ENCODE results near the gene PLA2G5.

The PLA2G5 gene

DNA sequence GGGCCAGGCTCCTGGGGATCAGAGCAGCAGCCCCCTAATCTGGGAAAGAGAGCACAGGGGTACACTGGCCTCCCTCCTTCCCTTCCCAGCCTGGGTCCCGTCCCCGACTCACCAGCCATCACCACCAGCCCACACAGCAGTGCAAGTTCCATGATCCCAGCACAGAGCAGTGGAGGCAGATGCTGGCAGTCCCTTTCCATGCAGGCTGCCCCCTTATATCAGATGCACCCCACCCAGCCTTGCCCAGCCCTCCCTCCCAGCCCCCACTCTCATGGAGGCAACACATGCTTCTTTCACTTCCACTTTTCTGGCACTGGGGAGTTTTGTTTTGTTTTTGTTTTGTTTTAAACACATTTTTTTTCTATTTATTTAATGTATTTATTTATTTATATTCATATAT is 49.4 kb downstream of the PLA2G5 start, which contains the start of gene PLA2G2D (continued):
- TF ChIP-seq, protein P1, sequence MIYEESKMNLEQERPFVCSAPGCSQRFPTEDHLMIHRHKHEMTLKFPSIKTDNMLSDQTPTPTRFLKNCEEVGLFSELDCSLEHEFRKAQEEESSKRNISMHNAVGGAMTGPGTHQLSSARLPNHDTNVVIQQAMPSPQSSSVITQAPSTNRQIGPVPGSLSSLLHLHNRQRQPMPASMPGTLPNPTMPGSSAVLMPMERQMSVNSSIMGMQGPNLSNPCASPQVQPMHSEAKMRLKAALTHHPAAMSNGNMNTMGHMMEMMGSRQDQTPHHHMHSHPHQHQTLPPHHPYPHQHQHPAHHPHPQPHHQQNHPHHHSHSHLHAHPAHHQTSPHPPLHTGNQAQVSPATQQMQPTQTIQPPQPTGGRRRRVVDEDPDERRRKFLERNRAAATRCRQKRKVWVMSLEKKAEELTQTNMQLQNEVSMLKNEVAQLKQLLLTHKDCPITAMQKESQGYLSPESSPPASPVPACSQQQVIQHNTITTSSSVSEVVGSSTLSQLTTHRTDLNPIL (CRISPR knock-in tag; IDR thresholded peaks at IDR 0.05; ENCODE audit: low read depth), result no peak
- TF ChIP-seq BACH2 (CRISPR knock-in tag; IDR thresholded peaks at IDR 0.05; ENCODE audit: borderline replicate concordance) (no peak), ZC3H10 (CRISPR knock-in tag; IDR thresholded peaks at IDR 0.05) (no peak)

DNA sequence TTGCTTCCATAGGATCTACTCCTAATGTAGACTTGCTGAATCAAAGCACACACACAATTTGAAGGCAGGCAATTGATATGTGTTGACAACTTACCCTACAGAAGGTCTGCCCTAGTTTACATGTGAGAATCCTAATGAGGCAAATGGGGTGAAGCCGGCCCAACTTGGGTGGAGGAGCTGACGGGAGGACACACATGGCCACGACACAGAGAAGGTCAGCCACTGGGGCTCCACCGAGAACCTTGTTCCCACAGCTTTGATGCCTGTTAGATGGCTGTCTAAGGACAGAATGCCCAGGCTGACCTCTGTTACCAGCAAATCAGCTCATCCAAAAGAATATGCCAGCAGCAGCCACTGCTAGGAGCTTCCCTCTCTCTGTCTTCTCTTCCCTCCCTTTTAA is 50.8 kb downstream of the PLA2G5 start:
- TF ChIP-seq, protein P2, sequence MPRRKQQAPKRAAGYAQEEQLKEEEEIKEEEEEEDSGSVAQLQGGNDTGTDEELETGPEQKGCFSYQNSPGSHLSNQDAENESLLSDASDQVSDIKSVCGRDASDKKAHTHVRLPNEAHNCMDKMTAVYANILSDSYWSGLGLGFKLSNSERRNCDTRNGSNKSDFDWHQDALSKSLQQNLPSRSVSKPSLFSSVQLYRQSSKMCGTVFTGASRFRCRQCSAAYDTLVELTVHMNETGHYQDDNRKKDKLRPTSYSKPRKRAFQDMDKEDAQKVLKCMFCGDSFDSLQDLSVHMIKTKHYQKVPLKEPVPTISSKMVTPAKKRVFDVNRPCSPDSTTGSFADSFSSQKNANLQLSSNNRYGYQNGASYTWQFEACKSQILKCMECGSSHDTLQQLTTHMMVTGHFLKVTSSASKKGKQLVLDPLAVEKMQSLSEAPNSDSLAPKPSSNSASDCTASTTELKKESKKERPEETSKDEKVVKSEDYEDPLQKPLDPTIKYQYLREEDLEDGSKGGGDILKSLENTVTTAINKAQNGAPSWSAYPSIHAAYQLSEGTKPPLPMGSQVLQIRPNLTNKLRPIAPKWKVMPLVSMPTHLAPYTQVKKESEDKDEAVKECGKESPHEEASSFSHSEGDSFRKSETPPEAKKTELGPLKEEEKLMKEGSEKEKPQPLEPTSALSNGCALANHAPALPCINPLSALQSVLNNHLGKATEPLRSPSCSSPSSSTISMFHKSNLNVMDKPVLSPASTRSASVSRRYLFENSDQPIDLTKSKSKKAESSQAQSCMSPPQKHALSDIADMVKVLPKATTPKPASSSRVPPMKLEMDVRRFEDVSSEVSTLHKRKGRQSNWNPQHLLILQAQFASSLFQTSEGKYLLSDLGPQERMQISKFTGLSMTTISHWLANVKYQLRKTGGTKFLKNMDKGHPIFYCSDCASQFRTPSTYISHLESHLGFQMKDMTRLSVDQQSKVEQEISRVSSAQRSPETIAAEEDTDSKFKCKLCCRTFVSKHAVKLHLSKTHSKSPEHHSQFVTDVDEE (CRISPR knock-in tag; IDR thresholded peaks at IDR 0.05), result no peak
- no peak for ATAC-seq

DNA sequence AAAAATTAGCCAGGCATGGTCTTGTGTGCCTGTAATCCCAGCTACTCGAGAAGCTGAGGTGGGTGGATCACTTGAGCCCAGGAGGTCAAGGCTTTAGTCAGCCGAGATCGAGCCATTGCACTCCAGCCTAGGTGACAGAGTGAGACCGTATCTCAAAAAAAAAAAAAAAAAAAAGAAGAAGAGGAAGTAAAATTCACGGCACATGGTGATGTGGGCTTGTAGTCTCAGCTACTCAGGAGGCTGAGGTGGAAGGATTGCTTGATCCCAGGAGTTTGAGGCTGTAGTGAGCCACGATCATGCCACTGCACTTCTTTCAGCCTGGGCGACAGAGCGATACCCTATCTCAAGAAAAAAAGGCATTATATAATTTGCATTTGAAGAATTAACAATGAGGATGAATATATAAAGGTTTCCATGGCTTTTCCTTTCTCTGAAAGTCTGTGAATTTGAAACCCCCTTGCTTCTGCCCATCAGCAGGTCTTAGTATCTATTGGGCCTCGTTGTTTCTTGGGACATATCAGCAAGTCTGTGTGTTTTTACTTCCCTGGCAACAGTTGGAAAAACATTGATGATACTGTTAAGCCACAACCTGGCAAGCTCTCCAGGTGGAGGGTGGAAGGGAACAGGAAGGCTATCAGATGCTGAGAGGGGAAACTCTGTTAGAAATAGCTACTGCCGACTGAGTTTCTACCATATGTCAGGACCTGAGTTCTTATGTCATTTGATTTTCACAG is 53.9 kb downstream of the PLA2G5 start:
- no peak for ATAC-seq
- TF ChIP-seq PPARA (CRISPR knock-in tag; IDR thresholded peaks at IDR 0.05; ENCODE audit: borderline replicate concordance) (no peak), GLIS3 (CRISPR knock-in tag; IDR thresholded peaks at IDR 0.05) (no peak), ISL1 (CRISPR knock-in tag; IDR thresholded peaks at IDR 0.05) (no peak), ZFP3 (CRISPR knock-in tag; IDR thresholded peaks at IDR 0.05) (no peak), CSDC2 (CRISPR knock-in tag; IDR thresholded peaks at IDR 0.05) (no peak), ZNF565 (CRISPR knock-in tag; conservative IDR thresholded peaks at IDR 0.05; ENCODE audit: low read depth) (no peak), OSR1 (CRISPR knock-in tag; IDR thresholded peaks at IDR 0.05) (no peak), TOX (CRISPR knock-in tag; IDR thresholded peaks at IDR 0.05; ENCODE audit: borderline replicate concordance) (no peak)
- TF ChIP-seq, protein P2 (CRISPR knock-in tag; IDR thresholded peaks at IDR 0.05), result no peak
- TF ChIP-seq, protein P3, sequence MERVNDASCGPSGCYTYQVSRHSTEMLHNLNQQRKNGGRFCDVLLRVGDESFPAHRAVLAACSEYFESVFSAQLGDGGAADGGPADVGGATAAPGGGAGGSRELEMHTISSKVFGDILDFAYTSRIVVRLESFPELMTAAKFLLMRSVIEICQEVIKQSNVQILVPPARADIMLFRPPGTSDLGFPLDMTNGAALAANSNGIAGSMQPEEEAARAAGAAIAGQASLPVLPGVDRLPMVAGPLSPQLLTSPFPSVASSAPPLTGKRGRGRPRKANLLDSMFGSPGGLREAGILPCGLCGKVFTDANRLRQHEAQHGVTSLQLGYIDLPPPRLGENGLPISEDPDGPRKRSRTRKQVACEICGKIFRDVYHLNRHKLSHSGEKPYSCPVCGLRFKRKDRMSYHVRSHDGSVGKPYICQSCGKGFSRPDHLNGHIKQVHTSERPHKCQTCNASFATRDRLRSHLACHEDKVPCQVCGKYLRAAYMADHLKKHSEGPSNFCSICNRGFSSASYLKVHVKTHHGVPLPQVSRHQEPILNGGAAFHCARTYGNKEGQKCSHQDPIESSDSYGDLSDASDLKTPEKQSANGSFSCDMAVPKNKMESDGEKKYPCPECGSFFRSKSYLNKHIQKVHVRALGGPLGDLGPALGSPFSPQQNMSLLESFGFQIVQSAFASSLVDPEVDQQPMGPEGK (CRISPR knock-in tag; IDR thresholded peaks at IDR 0.05; ENCODE audit: borderline replicate concordance), result no peak
- TF ChIP-seq, protein P1 (CRISPR knock-in tag; IDR thresholded peaks at IDR 0.05; ENCODE audit: low read depth), result no peak

DNA sequence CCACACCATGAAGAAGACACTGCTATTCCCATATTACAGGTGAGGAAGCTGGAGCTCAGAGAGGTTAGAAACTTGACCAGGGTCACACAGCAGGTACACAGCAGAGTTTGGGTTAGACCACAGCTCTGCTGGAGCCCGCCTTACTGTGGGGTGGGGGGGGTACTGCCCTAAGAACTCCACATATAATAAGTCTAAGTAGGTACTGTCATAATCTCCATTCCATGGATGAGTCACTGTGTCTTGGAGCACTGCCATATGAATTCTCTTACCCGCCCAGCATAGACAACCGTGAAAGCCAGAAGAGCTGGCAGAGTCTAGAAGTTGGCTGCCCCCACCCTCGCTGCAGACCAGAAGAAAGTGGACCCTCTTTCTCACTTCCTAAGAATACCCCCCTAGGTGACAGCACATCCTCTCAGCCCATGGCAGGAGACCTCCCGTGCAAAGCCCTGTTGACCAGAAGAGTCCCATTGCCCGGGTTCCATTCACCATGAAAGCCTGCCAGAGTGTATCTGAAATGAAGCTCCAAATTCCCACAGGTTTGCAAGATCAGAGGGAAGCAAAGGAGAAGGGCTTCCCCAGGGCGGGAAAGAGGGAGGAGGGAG is 54.6 kb downstream of the PLA2G5 start:
- ATAC-seq, result peak; percentile 96

More for the DNA sequence above, 54.6 kb downstream of the PLA2G5 start:
- no peak for TF ChIP-seq ZFP30 (CRISPR knock-in tag; IDR thresholded peaks at IDR 0.05)
- TF ChIP-seq GLIS3 (CRISPR knock-in tag; IDR thresholded peaks at IDR 0.05), result no peak
- TF ChIP-seq, protein P4, sequence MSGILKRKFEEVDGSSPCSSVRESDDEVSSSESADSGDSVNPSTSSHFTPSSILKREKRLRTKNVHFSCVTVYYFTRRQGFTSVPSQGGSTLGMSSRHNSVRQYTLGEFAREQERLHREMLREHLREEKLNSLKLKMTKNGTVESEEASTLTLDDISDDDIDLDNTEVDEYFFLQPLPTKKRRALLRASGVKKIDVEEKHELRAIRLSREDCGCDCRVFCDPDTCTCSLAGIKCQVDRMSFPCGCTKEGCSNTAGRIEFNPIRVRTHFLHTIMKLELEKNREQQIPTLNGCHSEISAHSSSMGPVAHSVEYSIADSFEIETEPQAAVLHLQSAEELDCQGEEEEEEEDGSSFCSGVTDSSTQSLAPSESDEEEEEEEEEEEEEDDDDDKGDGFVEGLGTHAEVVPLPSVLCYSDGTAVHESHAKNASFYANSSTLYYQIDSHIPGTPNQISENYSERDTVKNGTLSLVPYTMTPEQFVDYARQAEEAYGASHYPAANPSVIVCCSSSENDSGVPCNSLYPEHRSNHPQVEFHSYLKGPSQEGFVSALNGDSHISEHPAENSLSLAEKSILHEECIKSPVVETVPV (CRISPR knock-in tag; IDR thresholded peaks at IDR 0.05), result no peak
- no peak for TF ChIP-seq ZNF8 (CRISPR knock-in tag; IDR thresholded peaks at IDR 0.05)
- no peak for TF ChIP-seq ESRRG (CRISPR knock-in tag; IDR thresholded peaks at IDR 0.05)
